ENCODE data around the gene MED26.

The MED26 gene

DNA sequence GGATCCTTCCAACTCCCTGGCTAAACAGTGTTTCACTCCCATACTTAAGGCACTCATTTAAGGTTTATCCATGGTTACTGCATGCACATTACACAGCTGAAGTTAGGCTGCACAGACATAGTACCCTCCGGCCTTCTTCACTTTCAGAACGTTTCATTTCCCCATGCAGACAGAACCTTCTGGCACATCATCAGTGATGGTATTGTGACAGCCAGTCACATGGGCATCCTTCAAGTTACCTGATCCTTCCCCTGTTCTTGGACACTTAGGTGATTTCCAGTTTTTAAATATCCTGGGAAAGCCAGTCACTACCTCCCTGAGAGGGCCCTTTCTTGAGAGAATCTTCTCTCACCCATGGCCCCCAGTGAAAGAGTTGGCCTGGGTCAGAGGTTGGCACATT lies 22.8 kb upstream of the MED26 start:
- Histone ChIP-seq H3K18ac (ENCODE audit: low read length) (no peak overlapping the region), H3K4me2 (ENCODE audit: insufficient read depth, low read length, poor library complexity, severe bottlenecking) (no peak overlapping the region), H3K9me3 (replicated peaks in 1 of 2; ENCODE audit: control insufficient read depth in 2 of 2, insufficient read depth in 1 of 2, low read depth in 1 of 2, low read length in 2 of 2) (peaks cover 0 to 2% of the 10 kb centered on the region in 2 donors), H2BK15ac (ENCODE audit: low read length) (no peak overlapping the region), H3K9ac (ENCODE audit: low read depth, low read length, poor library complexity) (no peak overlapping the region), H2AK5ac (ENCODE audit: low read depth, low read length) (no peak overlapping the region), H4K91ac (ENCODE audit: low read depth, low read length, poor library complexity) (no peak overlapping the region), H2AFZ (ENCODE audit: low read length) (no peak overlapping the region), H3K4me1 (ENCODE audit: control insufficient read depth in 2 of 2, insufficient read depth in 1 of 2, low read depth in 1 of 2, low read length in 2 of 2) (no peaks in the 10 kb centered on the region), H4K8ac (ENCODE audit: low read depth, low read length) (no peak overlapping the region), H3K36me3 (replicated peaks in 1 of 2; ENCODE audit: control insufficient read depth in 2 of 2, insufficient read depth in 2 of 2, low read length in 2 of 2) (peaks cover 49 to 97% of the 10 kb centered on the region in 2 donors), H3K79me1 (ENCODE audit: low read depth, low read length) (peaks cover 1% of the 10 kb centered on the region), H3K27ac (replicated peaks; ENCODE audit: low read length) (no peak overlapping the region), H3K14ac (ENCODE audit: low read length) (no peak overlapping the region), H2BK120ac (ENCODE audit: low read depth, low read length) (no peak overlapping the region), H2BK5ac (ENCODE audit: low read length) (no peak overlapping the region), H3K4me3 (ENCODE audit: low read length in 2 of 2) (no peak overlapping the region), H3K4ac (ENCODE audit: low read length) (no peak overlapping the region), H3K23ac (ENCODE audit: low read depth, low read length, poor library complexity) (no peak overlapping the region), H3K27me3 (ENCODE audit: control insufficient read depth in 3 of 3, insufficient read depth in 3 of 3, low read depth in 1 of 3, low read length in 3 of 3) (no peaks in the 10 kb centered on the region), H2BK12ac (ENCODE audit: low read length) (no peak overlapping the region)
- no peak for DNase-seq (ENCODE audit: low spot score)
- WGBS, 2 donors (ENCODE audit: extremely low coverage in 2 of 2, insufficient read length in 2 of 2, insufficient replicate concordance in 1 of 2) = no CpG with 5 or more reads among the region's 2 CpGs

DNA sequence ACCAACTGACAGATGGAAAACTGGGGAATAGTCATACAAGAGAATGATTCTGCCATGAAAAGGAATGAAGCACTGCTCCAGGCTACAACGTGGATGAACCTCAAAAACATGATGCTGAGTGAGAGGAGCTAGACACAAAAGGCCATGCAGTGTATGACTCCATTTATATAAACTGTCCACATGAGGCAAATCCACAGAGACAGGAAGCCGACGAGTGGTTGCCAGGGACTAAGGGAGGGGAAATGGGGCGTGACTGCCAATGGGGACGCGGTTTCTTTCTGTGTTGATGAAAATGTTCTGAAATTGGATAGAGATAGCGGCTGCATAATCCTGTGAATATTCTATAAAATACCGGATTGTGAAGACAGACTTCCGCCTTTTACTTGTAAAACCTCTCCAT lies 21.7 kb upstream of the MED26 start:
- H3K4me2 ChIP-seq (ENCODE audit: insufficient read depth, low read length, poor library complexity, severe bottlenecking) = no peak overlapping the region
- no peak for DNase-seq (ENCODE audit: low spot score)

DNA sequence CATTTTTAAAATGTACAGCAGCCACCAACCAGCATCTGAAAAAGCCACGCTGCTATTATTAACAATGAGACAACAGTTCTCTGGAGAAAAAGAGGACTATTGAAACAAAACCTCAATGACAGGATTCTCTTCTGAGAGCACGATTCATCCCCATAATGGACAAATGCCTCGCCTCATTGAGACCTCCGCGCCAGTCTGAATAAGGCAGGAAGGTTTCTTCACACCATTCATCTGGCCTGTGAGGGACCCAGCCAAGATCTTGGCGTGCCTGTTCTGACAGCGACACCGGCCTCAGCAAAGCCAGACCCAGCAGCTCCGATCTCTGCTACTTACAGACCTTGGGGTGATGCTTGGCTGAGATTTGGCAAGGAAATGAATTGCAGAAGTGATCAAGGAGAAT lies 17.1 kb upstream of the MED26 start:
- Histone ChIP-seq H3K14ac (ENCODE audit: low read length) (no peak overlapping the region), H2BK12ac (ENCODE audit: low read length) (no peak overlapping the region), H2BK120ac (ENCODE audit: low read depth, low read length) (no peak overlapping the region), H3K27ac (replicated peaks; ENCODE audit: low read length) (no peak overlapping the region), H3K4me3 (ENCODE audit: low read length in 2 of 2) (no peak overlapping the region), H4K8ac (ENCODE audit: low read depth, low read length) (no peak overlapping the region), H3K4me1 (ENCODE audit: control insufficient read depth in 2 of 2, insufficient read depth in 1 of 2, low read depth in 1 of 2, low read length in 2 of 2) (no peaks in the 10 kb centered on the region), H3K4ac (ENCODE audit: low read length) (no peak overlapping the region), H2BK15ac (ENCODE audit: low read length) (no peak overlapping the region), H3K4me2 (ENCODE audit: insufficient read depth, low read length, poor library complexity, severe bottlenecking) (no peak overlapping the region), H2BK5ac (ENCODE audit: low read length) (no peak overlapping the region), H3K9me3 (replicated peaks in 1 of 2; ENCODE audit: control insufficient read depth in 2 of 2, insufficient read depth in 1 of 2, low read depth in 1 of 2, low read length in 2 of 2) (no peaks in the 10 kb centered on the region), H3K23ac (ENCODE audit: low read depth, low read length, poor library complexity) (no peak overlapping the region), H3K36me3 (replicated peaks in 1 of 2; ENCODE audit: control insufficient read depth in 2 of 2, insufficient read depth in 2 of 2, low read length in 2 of 2) (peaks cover 32 to 98% of the 10 kb centered on the region in 2 donors), H2AFZ (ENCODE audit: low read length) (no peak overlapping the region), H2AK5ac (ENCODE audit: low read depth, low read length) (no peak overlapping the region), H3K9ac (ENCODE audit: low read depth, low read length, poor library complexity) (no peak overlapping the region), H3K79me1 (ENCODE audit: low read depth, low read length) (peaks cover 2% of the 10 kb centered on the region), H3K27me3 (ENCODE audit: control insufficient read depth in 3 of 3, insufficient read depth in 3 of 3, low read depth in 1 of 3, low read length in 3 of 3) (no peaks in the 10 kb centered on the region), H3K18ac (ENCODE audit: low read length) (no peak overlapping the region), H4K91ac (ENCODE audit: low read depth, low read length, poor library complexity) (no peak overlapping the region)
- DNase-seq (ENCODE audit: low spot score) = no peak
- no CpG with 5 or more reads among the region's 9 CpGs for WGBS, 2 donors (ENCODE audit: extremely low coverage in 2 of 2, insufficient read length in 2 of 2, insufficient replicate concordance in 1 of 2)

More for the DNA sequence above, 21.7 kb upstream of the MED26 start:
- H2BK120ac ChIP-seq (ENCODE audit: low read depth, low read length) = no peak overlapping the region
- WGBS, 2 donors (ENCODE audit: extremely low coverage in 2 of 2, insufficient read length in 2 of 2, insufficient replicate concordance in 1 of 2) = no CpG with 5 or more reads among the region's 9 CpGs
- H2BK15ac ChIP-seq (ENCODE audit: low read length) = no peak overlapping the region
- H3K4me1 ChIP-seq (ENCODE audit: control insufficient read depth in 2 of 2, insufficient read depth in 1 of 2, low read depth in 1 of 2, low read length in 2 of 2) = no peaks in the 10 kb centered on the region
- no peak overlapping the region for H3K14ac ChIP-seq (ENCODE audit: low read length)
- H3K9ac ChIP-seq (ENCODE audit: low read depth, low read length, poor library complexity) = no peak overlapping the region
- H2BK12ac ChIP-seq (ENCODE audit: low read length) = no peak overlapping the region
- no peak overlapping the region for H3K4ac ChIP-seq (ENCODE audit: low read length)
- H3K79me1 ChIP-seq (ENCODE audit: low read depth, low read length) = peaks cover 2% of the 10 kb centered on the region
- no peak overlapping the region for H3K4me3 ChIP-seq (ENCODE audit: low read length in 2 of 2)
- H2AFZ ChIP-seq (ENCODE audit: low read length) = no peak overlapping the region
- H3K23ac ChIP-seq (ENCODE audit: low read depth, low read length, poor library complexity) = no peak overlapping the region
- no peak overlapping the region for H2AK5ac ChIP-seq (ENCODE audit: low read depth, low read length)
- H3K18ac ChIP-seq (ENCODE audit: low read length) = no peak overlapping the region
- H3K9me3 ChIP-seq (replicated peaks in 1 of 2; ENCODE audit: control insufficient read depth in 2 of 2, insufficient read depth in 1 of 2, low read depth in 1 of 2, low read length in 2 of 2) = peaks cover 0 to 2% of the 10 kb centered on the region in 2 donors
- no peaks in the 10 kb centered on the region for H3K27me3 ChIP-seq (ENCODE audit: control insufficient read depth in 3 of 3, insufficient read depth in 3 of 3, low read depth in 1 of 3, low read length in 3 of 3)
- H3K36me3 ChIP-seq (replicated peaks in 1 of 2; ENCODE audit: control insufficient read depth in 2 of 2, insufficient read depth in 2 of 2, low read length in 2 of 2) = peaks cover 52 to 98% of the 10 kb centered on the region in 2 donors
- H2BK5ac ChIP-seq (ENCODE audit: low read length) = no peak overlapping the region
- no peak overlapping the region for H4K8ac ChIP-seq (ENCODE audit: low read depth, low read length)
- H3K27ac ChIP-seq (replicated peaks; ENCODE audit: low read length) = no peak overlapping the region
- H4K91ac ChIP-seq (ENCODE audit: low read depth, low read length, poor library complexity) = no peak overlapping the region

DNA sequence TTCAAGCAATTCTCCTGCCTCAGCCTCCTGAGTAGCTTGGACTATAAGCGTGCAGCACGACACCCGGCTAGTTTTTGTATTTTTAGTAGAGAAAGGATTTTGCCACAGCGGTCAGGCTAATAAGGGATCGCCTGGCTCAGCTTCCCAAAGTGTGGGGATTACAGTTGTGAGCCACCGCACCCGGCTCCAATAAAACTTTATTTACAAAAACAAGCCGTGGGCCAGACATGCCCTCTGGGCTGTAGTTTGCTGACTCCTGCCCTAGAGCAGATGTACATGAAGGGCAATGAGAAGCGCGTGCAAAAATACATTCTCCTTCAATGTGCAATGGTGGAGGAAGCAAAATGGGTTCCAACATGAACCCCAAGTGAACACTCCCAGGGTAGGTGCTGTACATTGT lies 13.7 kb upstream of the MED26 start:
- Histone ChIP-seq H3K27ac (replicated peaks; ENCODE audit: low read length) (no peak overlapping the region), H3K4ac (ENCODE audit: low read length) (no peak overlapping the region), H3K14ac (ENCODE audit: low read length) (no peak overlapping the region), H3K36me3 (replicated peaks in 1 of 2; ENCODE audit: control insufficient read depth in 2 of 2, insufficient read depth in 2 of 2, low read length in 2 of 2) (peaks cover 28 to 92% of the 10 kb centered on the region in 2 donors), H3K27me3 (ENCODE audit: control insufficient read depth in 3 of 3, insufficient read depth in 3 of 3, low read depth in 1 of 3, low read length in 3 of 3) (no peaks in the 10 kb centered on the region), H3K4me3 (ENCODE audit: low read length in 2 of 2) (no peak overlapping the region), H4K8ac (ENCODE audit: low read depth, low read length) (no peak overlapping the region), H2AFZ (ENCODE audit: low read length) (no peak overlapping the region), H2BK5ac (ENCODE audit: low read length) (no peak overlapping the region), H3K18ac (ENCODE audit: low read length) (no peak overlapping the region), H2BK12ac (ENCODE audit: low read length) (no peak overlapping the region), H3K4me1 (ENCODE audit: control insufficient read depth in 2 of 2, insufficient read depth in 1 of 2, low read depth in 1 of 2, low read length in 2 of 2) (no peaks in the 10 kb centered on the region), H3K9me3 (replicated peaks in 1 of 2; ENCODE audit: control insufficient read depth in 2 of 2, insufficient read depth in 1 of 2, low read depth in 1 of 2, low read length in 2 of 2) (no peaks in the 10 kb centered on the region), H3K23ac (ENCODE audit: low read depth, low read length, poor library complexity) (no peak overlapping the region), H3K9ac (ENCODE audit: low read depth, low read length, poor library complexity) (no peak overlapping the region), H4K91ac (ENCODE audit: low read depth, low read length, poor library complexity) (no peak overlapping the region), H2BK120ac (ENCODE audit: low read depth, low read length) (no peak overlapping the region), H3K79me1 (ENCODE audit: low read depth, low read length) (peaks cover 2% of the 10 kb centered on the region), H2AK5ac (ENCODE audit: low read depth, low read length) (no peak overlapping the region), H2BK15ac (ENCODE audit: low read length) (no peak overlapping the region), H3K4me2 (ENCODE audit: insufficient read depth, low read length, poor library complexity, severe bottlenecking) (no peak overlapping the region)
- no peak for DNase-seq (ENCODE audit: low spot score)
- no CpG with 5 or more reads among the region's 10 CpGs for WGBS, 2 donors (ENCODE audit: extremely low coverage in 2 of 2, insufficient read length in 2 of 2, insufficient replicate concordance in 1 of 2)

Measured in neuronal stem cell (in vitro differentiated cells).